Calu3 (cell line): ENCODE data around the gene PTPN6. TPM values are rescaled to one million over a fixed set of nuclear protein-coding genes. Genes with fewer than 3 reads are reported as not detected.

ENCODE experiments used
- BruUV-seq: library from RNA; stranded (reverse); fragments of 400-500 nt; replicated peaks from 2 replicates; lab custom pipeline; 2021; lab: Mats Ljungman, UMichigan
- CTCF ChIA-PET: fragments of 300-600 bp; sonication (Branson Sonifier 250); formaldehyde crosslinking; loops from one replicate; lab custom pipeline; 2022; ENCODE audit warnings: antibody characterized with exemption; lab: Charles Lee
- DNase-seq: peaks from one replicate; pipeline ENCODE4 v3.0.0; 2022
- H3K27ac Mint-ChIP-seq: one replicate; pipeline ENCODE4 v1.8.0; 2022; ENCODE audit warnings: mixed read lengths; ENCODE audit not compliant: unreplicated experiment
- H3K27me3 Mint-ChIP-seq: one replicate; pipeline ENCODE4 v1.8.0; 2022; ENCODE audit warnings: mixed read lengths; ENCODE audit not compliant: unreplicated experiment
- H3K36me3 Mint-ChIP-seq: one replicate; pipeline ENCODE4 v1.8.0; 2022; ENCODE audit warnings: mild to moderate bottlenecking, moderate library complexity, mixed read lengths; ENCODE audit not compliant: insufficient read depth, unreplicated experiment
- H3K4me1 Mint-ChIP-seq: one replicate; pipeline ENCODE4 v1.8.0; 2022; ENCODE audit warnings: mild to moderate bottlenecking, low read depth, mixed read lengths; ENCODE audit not compliant: unreplicated experiment
- H3K4me3 Mint-ChIP-seq: one replicate; pipeline ENCODE4 v1.8.0; 2022; ENCODE audit warnings: mild to moderate bottlenecking, low read depth, moderate library complexity, mixed read lengths; ENCODE audit not compliant: unreplicated experiment
- H3K9me3 Mint-ChIP-seq: one replicate; pipeline ENCODE4 v1.8.0; 2022; ENCODE audit warnings: low read depth, mixed read lengths; ENCODE audit not compliant: unreplicated experiment
- CTCF ChIP-seq: fragments of 200-600 bp; IDR thresholded peaks from one replicate; pipeline ENCODE4 v1.8.0; 2022; ENCODE audit warnings: antibody characterized with exemption; ENCODE audit not compliant: unreplicated experiment
- intact Hi-C: fragments of 100-400 bp; cut with micrococcal nuclease; formaldehyde crosslinking; loops from one replicate; pipeline ENCODE4 v1.10.0; 2022; ENCODE audit not compliant: unreplicated experiment
- microRNA-seq: library from miRNA; unstranded; fragments of <30 nt; microRNA quantifications from one replicate; pipeline ENCODE4 v1.2.0, GENCODE V29; 2022
- total RNA-seq: library from RNA; stranded (reverse); gene quantifications from 2 replicates; pipeline ENCODE4 v1.2.3, GENCODE V29; 2022

The PTPN6 gene
- total RNA-seq, 1 experiment from 2014 or later = 46.3 TPM

DNA sequence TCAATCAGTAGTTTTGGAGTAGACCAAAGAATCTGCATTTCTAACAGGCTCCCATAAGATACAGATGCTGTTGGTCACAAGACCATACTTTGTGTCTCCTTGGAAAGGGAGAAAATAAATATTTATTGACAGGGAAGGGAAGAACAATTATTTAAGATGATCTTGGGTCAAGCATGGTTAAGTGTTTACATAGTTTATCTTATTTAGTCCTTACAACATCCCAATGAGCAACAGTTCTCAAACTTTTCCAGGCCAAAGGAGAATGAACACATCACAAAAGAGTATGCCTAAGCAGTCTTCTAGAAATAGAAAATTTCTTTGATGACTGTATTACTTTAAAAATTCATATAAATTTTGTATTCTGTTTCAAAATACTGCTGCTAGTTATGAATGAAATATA is 58.4 kb downstream of the PTPN6 start:
- DNase-seq = no peak
- no TSS peak for BruUV-seq
- no peak for TF ChIP-seq CTCF
- Mint-ChIP-seq H3K4me3 (no peak overlapping the region), H3K27me3 (no peaks in the 10 kb centered on the region), H3K36me3 (peaks cover 16% of the 10 kb centered on the region), H3K9me3 (no peaks in the 10 kb centered on the region), H3K27ac (no peak overlapping the region), H3K4me1 (no peaks in the 10 kb centered on the region)
- CTCF ChIA-PET = no interaction called here
- intact Hi-C loops = no loop called here

Small RNAs within 50 kb of the gene (microRNA-seq; reads per million reads assigned to microRNA genes)
- gene MIR141 = 9,729 reads per million, percentile 94 among the genes with 10 or more reads in this experiment
- gene MIR200C = 68,449 reads per million, percentile 99 among the genes with 10 or more reads in this experiment

Other genes starting within 250 kb of the PTPN6 start
- 47.3 and 55.3 TPM in 2 replicates for gene COPS7A, start 227.3 kb upstream of the PTPN6 start, total RNA-seq
- 176 and 183 TPM in 2 replicates for gene MLF2, start 198.2 kb upstream of the PTPN6 start, total RNA-seq
- 53.5 and 62.9 TPM in 2 replicates for gene PTMS, start 185.0 kb upstream of the PTPN6 start, total RNA-seq
- 0.34 TPM in 1 of 2 replicates, not detected in the other for gene LAG3, start 178.8 kb upstream of the PTPN6 start, total RNA-seq
- gene CD4, start 161.8 kb upstream of the PTPN6 start, total RNA-seq = not detected in 2 replicates
- gene GPR162, start 129.5 kb upstream of the PTPN6 start, total RNA-seq = not detected in 2 replicates
- 0.45 and 0.56 TPM in 2 replicates for gene P3H3, start 122.9 kb upstream of the PTPN6 start, total RNA-seq
- gene GNB3, start 110.4 kb upstream of the PTPN6 start, total RNA-seq = not detected in 2 replicates
- 47.9 and 57.1 TPM in 2 replicates for gene CDCA3, start 100.1 kb upstream of the PTPN6 start, total RNA-seq
- 126 and 128 TPM in 2 replicates for gene USP5, start 99.2 kb upstream of the PTPN6 start, total RNA-seq
- gene TPI1, start 83.8 kb upstream of the PTPN6 start, total RNA-seq = 608 and 639 TPM in 2 replicates
- 18.0 and 21.5 TPM in 2 replicates for gene SPSB2, start 78.1 kb upstream of the PTPN6 start, total RNA-seq
- 6.0 and 8.3 TPM in 2 replicates for gene LRRC23, start 46.5 kb upstream of the PTPN6 start, total RNA-seq
- 14.5 and 16.1 TPM in 2 replicates for gene ENO2, start 36.8 kb upstream of the PTPN6 start, total RNA-seq
- gene ATN1, start 23.4 kb upstream of the PTPN6 start, total RNA-seq = 59.9 and 62.0 TPM in 2 replicates
- gene RNU7-1, start 7.5 kb upstream of the PTPN6 start, total RNA-seq = not detected in 2 replicates
- gene C12orf57, start 7.3 kb upstream of the PTPN6 start, total RNA-seq = 96.7 and 103 TPM in 2 replicates
- 182 and 195 TPM in 2 replicates for gene PHB2, start 19.3 kb downstream of the PTPN6 start, total RNA-seq
- 73.1 and 80.5 TPM in 2 replicates for gene EMG1, start 19.6 kb downstream of the PTPN6 start, total RNA-seq
- 30.2 and 31.7 TPM in 2 replicates for gene LPCAT3, start 67.1 kb downstream of the PTPN6 start, total RNA-seq
- 7.1 and 9.7 TPM in 2 replicates for gene C1S, start 109.4 kb downstream of the PTPN6 start, total RNA-seq
- 7.6 and 7.9 TPM in 2 replicates for gene C1R, start 141.1 kb downstream of the PTPN6 start, total RNA-seq
- gene C1RL, start 157.9 kb downstream of the PTPN6 start, total RNA-seq = 43.2 and 43.4 TPM in 2 replicates
- 0.81 and 2.3 TPM in 2 replicates for gene RBP5, start 177.5 kb downstream of the PTPN6 start, total RNA-seq
- gene CLSTN3, start 179.0 kb downstream of the PTPN6 start, total RNA-seq = 37.5 and 48.1 TPM in 2 replicates
- 36.8 and 36.9 TPM in 2 replicates for gene PEX5, start 238.3 kb downstream of the PTPN6 start, total RNA-seq